A673 (cell line): ENCODE results near the gene GPR132. TPM values are rescaled to one million over a fixed set of nuclear protein-coding genes. Genes with fewer than 3 reads are reported as not detected.

Experiments used
- BruUV-seq: library from RNA; stranded (reverse); fragments of 400-500 nt; replicated peaks from 2 replicates; lab custom pipeline; 2021; lab: Mats Ljungman, UMichigan
- CTCF ChIA-PET: fragments of 300-600 bp; sonication (Branson Sonifier 250); formaldehyde crosslinking; loops from one replicate; lab custom pipeline; 2022; ENCODE audit warnings: antibody characterized with exemption; lab: Charles Lee
- POLR2A ChIA-PET: fragments of 300-600 bp; sonication (Branson Sonifier 250); formaldehyde crosslinking; loops from one replicate; lab custom pipeline; 2022; ENCODE audit warnings: antibody characterized with exemption; ENCODE audit not compliant: low non-redundant PET; lab: Charles Lee
- DNase-seq: peaks from one replicate; pipeline ENCODE4 v3.0.0-alpha.2; 2015; ENCODE audit warnings: low spot score
- H3K27ac ChIP-seq: fragments of 200-600 bp; sonication (generic); 2 replicates; pipeline ENCODE4 v1.5.1; 2016; ENCODE audit warnings: mixed run types, low read depth, mild to moderate bottlenecking, mixed read lengths, antibody characterized with exemption, low read length; ENCODE audit not compliant: poor library complexity, severe bottlenecking
- H3K27me3 ChIP-seq: fragments of 200-600 bp; sonication (generic); replicated peaks from 2 replicates; pipeline ENCODE4 v1.6.1; 2017; ENCODE audit warnings: mixed run types, low read depth, mild to moderate bottlenecking, mixed read lengths, antibody characterized with exemption, low read length; ENCODE audit not compliant: insufficient read depth, poor library complexity
- H3K36me3 ChIP-seq: fragments of 200-600 bp; sonication (generic); 2 replicates; pipeline ENCODE4 v1.6.1; 2016; ENCODE audit warnings: mixed run types, mild to moderate bottlenecking, mixed read lengths, antibody characterized with exemption, low read length; ENCODE audit not compliant: insufficient read depth, poor library complexity, severe bottlenecking
- H3K4me1 ChIP-seq: fragments of 200-600 bp; sonication (generic); 2 replicates; pipeline ENCODE4 v1.6.1; 2017; ENCODE audit warnings: mixed run types, mild to moderate bottlenecking, mixed read lengths, antibody characterized with exemption, low read length; ENCODE audit not compliant: insufficient read depth, poor library complexity, severe bottlenecking
- H3K4me3 ChIP-seq: fragments of 200-600 bp; sonication (generic); 2 replicates; pipeline ENCODE4 v1.5.1; 2016; ENCODE audit warnings: low read depth, mixed run types, mild to moderate bottlenecking, mixed read lengths, low read length; ENCODE audit not compliant: poor library complexity, severe bottlenecking
- H3K9me3 ChIP-seq: fragments of 200-600 bp; sonication (generic); 2 replicates; pipeline ENCODE4 v1.6.1; 2016; ENCODE audit warnings: mixed run types, low read depth, mild to moderate bottlenecking, mixed read lengths, antibody characterized with exemption, low read length; ENCODE audit not compliant: poor library complexity, severe bottlenecking
- EZH2 ChIP-seq: fragments of 200-600 bp; sonication (generic); IDR thresholded peaks from 2 replicates; pipeline ENCODE4 v1.6.1; 2017; ENCODE audit warnings: borderline replicate concordance, low read depth, mild to moderate bottlenecking, mixed read lengths, antibody characterized with exemption, low read length; ENCODE audit not compliant: poor library complexity, severe bottlenecking
- intact Hi-C: fragments of 100-400 bp; cut with micrococcal nuclease; formaldehyde crosslinking; loops from one replicate; pipeline ENCODE4 v1.10.0; 2022; ENCODE audit not compliant: unreplicated experiment
- total RNA-seq: library from RNA; stranded (reverse); gene quantifications from 2 replicates; pipeline ENCODE4 v1.2.3, GENCODE V29; 2021
- TF ChIP-seq, protein P1 (sequence below): fragments of 300-800, 200-600 bp; sonication (generic); conservative IDR thresholded peaks from 2 replicates; pipeline ENCODE4 v1.5.1; 2017; ENCODE audit warnings: low read depth, mild to moderate bottlenecking, antibody characterized with exemption, low read length, moderate library complexity, mixed read lengths

GPR132 gene
- total RNA-seq, 1 experiment from 2014 or later: not detected

DNA sequence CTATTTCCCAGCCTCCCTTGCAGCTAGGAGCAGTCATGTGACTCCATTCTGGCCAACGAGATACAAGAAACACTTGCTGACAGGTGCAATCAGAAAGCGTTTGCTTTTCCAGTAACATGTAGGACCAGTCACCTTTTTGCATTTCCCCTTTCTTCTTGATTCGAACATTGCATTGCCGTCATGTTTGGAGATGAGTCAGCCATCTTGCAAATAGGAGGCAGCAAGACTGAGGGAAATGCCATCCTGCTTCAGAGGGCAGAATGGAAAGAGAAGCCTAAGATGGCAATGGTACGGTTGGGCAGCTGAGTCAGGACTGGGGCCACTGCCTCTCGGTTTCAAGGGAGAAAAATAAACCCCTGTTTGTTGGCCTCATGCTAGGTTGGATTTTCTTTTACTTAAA, 34.5 kb upstream of the GPR132 start:
- H3K9me3 ChIP-seq: no peaks in the 10 kb centered on the region
- CTCF ChIA-PET: no interaction called here
- no peak overlapping the region for H3K27ac ChIP-seq
- POLR2A ChIA-PET: no interaction called here
- TF ChIP-seq EZH2: no peak
- TF ChIP-seq, protein P1, sequence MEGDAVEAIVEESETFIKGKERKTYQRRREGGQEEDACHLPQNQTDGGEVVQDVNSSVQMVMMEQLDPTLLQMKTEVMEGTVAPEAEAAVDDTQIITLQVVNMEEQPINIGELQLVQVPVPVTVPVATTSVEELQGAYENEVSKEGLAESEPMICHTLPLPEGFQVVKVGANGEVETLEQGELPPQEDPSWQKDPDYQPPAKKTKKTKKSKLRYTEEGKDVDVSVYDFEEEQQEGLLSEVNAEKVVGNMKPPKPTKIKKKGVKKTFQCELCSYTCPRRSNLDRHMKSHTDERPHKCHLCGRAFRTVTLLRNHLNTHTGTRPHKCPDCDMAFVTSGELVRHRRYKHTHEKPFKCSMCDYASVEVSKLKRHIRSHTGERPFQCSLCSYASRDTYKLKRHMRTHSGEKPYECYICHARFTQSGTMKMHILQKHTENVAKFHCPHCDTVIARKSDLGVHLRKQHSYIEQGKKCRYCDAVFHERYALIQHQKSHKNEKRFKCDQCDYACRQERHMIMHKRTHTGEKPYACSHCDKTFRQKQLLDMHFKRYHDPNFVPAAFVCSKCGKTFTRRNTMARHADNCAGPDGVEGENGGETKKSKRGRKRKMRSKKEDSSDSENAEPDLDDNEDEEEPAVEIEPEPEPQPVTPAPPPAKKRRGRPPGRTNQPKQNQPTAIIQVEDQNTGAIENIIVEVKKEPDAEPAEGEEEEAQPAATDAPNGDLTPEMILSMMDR: no peak
- intact Hi-C loops: no loop called here
- H3K4me1 ChIP-seq: no peaks in the 10 kb centered on the region
- no peak for DNase-seq
- H3K27me3 ChIP-seq: peaks cover 7% of the 10 kb centered on the region
- H3K36me3 ChIP-seq: no peaks in the 10 kb centered on the region
- H3K4me3 ChIP-seq: no peak overlapping the region
- no TSS peak for BruUV-seq

- Histone ChIP-seq H3K9me3 (no peaks in the 10 kb centered on the region), H3K27me3 (peaks cover 3% of the 10 kb centered on the region), H3K27ac (no peak overlapping the region), H3K4me3 (no peak overlapping the region), H3K36me3 (no peaks in the 10 kb centered on the region), H3K4me1 (peaks cover 9% of the 10 kb centered on the region)
- TF ChIP-seq, protein P1: no peak
- TF ChIP-seq EZH2: no peak
- BruUV-seq: no TSS peak
- DNase-seq: no peak
- POLR2A ChIA-PET: no interaction called here
- CTCF ChIA-PET: no interaction called here
- intact Hi-C loops: no loop called here
Measured at GRCh38 chr14:105098316-105098715, 33.1 kb upstream of the GPR132 start.

- no peaks in the 10 kb centered on the region for H3K27me3 ChIP-seq
- H3K9me3 ChIP-seq: no peaks in the 10 kb centered on the region
- ChIA-PET CTCF (no interaction called here), POLR2A (no interaction called here)
- no peak overlapping the region for H3K27ac ChIP-seq
- intact Hi-C loops: no loop called here
- TF ChIP-seq EZH2: no peak
- TF ChIP-seq, protein P1: no peak
- peaks cover 12% of the 10 kb centered on the region for H3K4me1 ChIP-seq
- H3K4me3 ChIP-seq: no peak overlapping the region
- no peaks in the 10 kb centered on the region for H3K36me3 ChIP-seq
- no peak for DNase-seq
- no TSS peak for BruUV-seq
Measured at GRCh38 chr14:105097794-105098127, 32.5 kb upstream of the GPR132 start.
